ENCODE results near the gene EXOC2. TPM values are rescaled to one million over a fixed set of nuclear protein-coding genes. Genes with fewer than 3 reads are reported as not detected.

Gene EXOC2
- total and polyA plus RNA-seq, 10 of the 15 experiments (the other 5 are each of a cell fraction or from before 2014, with no cell fraction given) = 8.7 to 32.8 (median 20.7) TPM

DNA sequence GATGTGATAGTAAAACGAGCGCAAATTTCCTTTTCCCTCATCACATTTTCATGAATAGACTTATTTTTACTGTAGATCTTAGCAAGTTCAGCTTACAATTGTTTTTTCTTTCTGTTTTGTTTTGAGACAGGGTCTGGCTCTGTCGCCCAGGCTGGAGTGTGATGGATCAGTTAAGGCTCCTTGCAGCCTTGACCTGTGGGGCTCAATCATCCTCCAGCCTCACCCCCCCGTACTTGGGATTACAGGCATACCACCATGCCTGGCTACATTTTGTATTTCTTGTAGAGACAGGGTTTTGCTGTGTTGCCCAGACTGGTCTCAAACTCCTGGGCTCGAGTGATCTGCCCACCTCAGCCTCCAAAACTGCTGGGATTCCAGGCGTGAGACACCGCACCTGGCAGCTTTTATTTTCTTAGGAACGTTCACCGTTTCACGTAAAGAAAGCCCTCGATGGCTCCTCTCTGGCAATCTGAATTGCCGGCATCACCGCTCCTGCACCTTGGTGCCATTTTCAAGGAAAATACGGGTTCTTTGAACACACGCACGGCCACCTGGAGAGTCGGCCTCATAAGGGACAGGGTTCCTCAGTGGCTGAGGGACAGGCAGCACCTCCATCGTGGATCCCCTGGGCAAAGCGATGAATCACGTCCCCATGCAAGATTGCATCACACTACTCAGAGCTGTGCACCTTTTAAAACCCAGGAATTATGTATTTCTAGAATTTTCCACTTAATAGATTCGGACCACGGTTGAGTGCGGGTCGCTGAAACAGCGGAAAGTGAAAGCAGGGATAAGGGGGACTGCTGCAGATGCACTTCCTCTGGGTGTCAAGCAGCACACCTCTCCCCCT is 222.7 kb downstream of the EXOC2 start:
- 48% methylated on average over 24 of the region's 25 CpGs for WGBS (ENCODE audit: insufficient coverage, insufficient replicate concordance, low lambda C conversion rate, missing lambda C conversion rate)
- FAIRE-seq = no peak
- ChIA-PET RAD21 (ENCODE audit: unreplicated experiment) (no interaction called here), POLR2A (interaction anchor here (1.1 kb wide), 1 partner anchor 14 kb away, joined by 3 read pairs; no protein-coding TSS in a partner anchor), CTCF (no interaction called here), SMC1A (ENCODE audit: uncharacterized antibody, unreplicated experiment) (interaction anchor here (1.1 kb wide), 1 partner anchor 35 kb away, joined by 3 read pairs; no protein-coding TSS in a partner anchor)
- Histone ChIP-seq H3K4me1 (ENCODE audit: control insufficient read depth, insufficient read depth, low read length) (peaks cover 34% of the 10 kb centered on the region), H4K20me1 (ENCODE audit: control insufficient read depth, insufficient read depth) (no peaks in the 10 kb centered on the region), H3K27me3 (replicated peaks in 1 of 2; ENCODE audit: control insufficient read depth in 2 of 2, insufficient read depth in 2 of 2, low read length in 1 of 2) (peaks cover 0 to 2% of the 10 kb centered on the region in 2 experiments; a peak in 1 of 4 replicates), H2AFZ (ENCODE audit: control insufficient read depth, low read depth, low read length) (no peak overlapping the region), H3K36me3 (ENCODE audit: control insufficient read depth in 2 of 2, insufficient read depth in 2 of 2, low read length in 1 of 2) (no peaks in the 10 kb centered on the region), H3K9me3 (replicated peaks; ENCODE audit: control insufficient read depth, insufficient read depth, low read length) (no peaks in the 10 kb centered on the region), H3K79me2 (ENCODE audit: control insufficient read depth, insufficient read depth, low read length) (no peaks in the 10 kb centered on the region), H3K4me2 (ENCODE audit: control insufficient read depth, insufficient read depth) (peak overlapping the region; percentile 34), H3K4me3 (no peak overlapping the region), H3K27ac (ENCODE audit: control insufficient read depth, insufficient read depth) (no peak overlapping the region), H3K9ac (ENCODE audit: control insufficient read depth, insufficient read depth, low read length) (no peak overlapping the region)
- intact Hi-C loops (cut with micrococcal nuclease; ENCODE audit: unreplicated experiment) (loop anchor here (5.0 kb wide), 1 partner anchor 38 kb away; no protein-coding TSS in a partner anchor), in situ Hi-C loops (cut with MboI) (no loop called here)
- no peak for TF ChIP-seq IKZF1 (conservative IDR thresholded peaks at IDR 0.05)
- TF ChIP-seq JUNB (IDR thresholded peaks at IDR 0.05) = no peak
- no TSS peak for BruUV-seq (replicated peaks)
- no peak for DNase-seq (ENCODE audit: low read depth, low spot score)
- ATAC-seq = no peak

DNA sequence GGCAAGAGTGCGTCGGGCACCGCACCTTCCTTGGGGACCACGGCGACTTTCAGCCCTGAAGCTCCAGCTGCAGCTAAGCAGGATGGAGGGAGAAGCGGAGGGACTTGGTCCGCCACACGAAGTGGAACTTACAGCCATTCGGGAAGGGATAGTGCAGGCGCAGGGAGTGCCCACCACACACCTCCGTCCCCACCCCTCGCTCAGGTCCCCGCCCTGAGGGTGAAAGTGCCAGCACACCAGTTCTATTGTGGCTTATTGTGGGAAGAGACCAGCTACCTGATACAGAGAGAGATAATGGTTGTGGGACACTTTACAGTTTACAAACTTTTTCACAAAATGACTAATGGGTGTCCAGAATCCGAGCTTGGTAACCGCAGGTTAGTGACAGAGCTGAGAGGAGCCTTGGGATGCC is 225.3 kb downstream of the EXOC2 start:
- CTCF ChIA-PET = interaction anchor here (0.7 to 1.2 kb wide), 2 partner anchors 29 to 279 kb away, joined by 3 to 4 read pairs; no protein-coding TSS in a partner anchor
- no peak for DNase-seq (ENCODE audit: low read depth, low spot score)
- intact Hi-C loops (cut with micrococcal nuclease; ENCODE audit: unreplicated experiment) = no loop called here

More for the DNA sequence above, 225.3 kb downstream of the EXOC2 start:
- H3K36me3 ChIP-seq (ENCODE audit: control insufficient read depth in 2 of 2, insufficient read depth in 2 of 2, low read length in 1 of 2) = no peaks in the 10 kb centered on the region
- no peak overlapping the region for H3K4me2 ChIP-seq (ENCODE audit: control insufficient read depth, insufficient read depth)
- no peak for FAIRE-seq
- ATAC-seq = peak; percentile 40
- no peak overlapping the region for H3K4me3 ChIP-seq
- H3K4me1 ChIP-seq (ENCODE audit: control insufficient read depth, insufficient read depth, low read length) = peaks cover 18% of the 10 kb centered on the region
- ChIA-PET RAD21 (ENCODE audit: unreplicated experiment) (no interaction called here), POLR2A (interaction anchor here (0.8 kb wide), 1 partner anchor 103 kb away, joined by 5 read pairs; no protein-coding TSS in a partner anchor), SMC1A (ENCODE audit: uncharacterized antibody, unreplicated experiment) (interaction anchor here (1.2 to 1.7 kb wide), 2 partner anchors 34 to 70 kb away, joined by 3 read pairs; no protein-coding TSS in a partner anchor)
- WGBS (ENCODE audit: insufficient coverage, insufficient replicate concordance, low lambda C conversion rate, missing lambda C conversion rate) = 73% methylated on average over 10 of the region's 15 CpGs
- H3K27me3 ChIP-seq (replicated peaks in 1 of 2; ENCODE audit: control insufficient read depth in 2 of 2, insufficient read depth in 2 of 2, low read length in 1 of 2) = peaks cover 2 to 6% of the 10 kb centered on the region in 2 experiments; a peak in 3 of 4 replicates
- no peak overlapping the region for H3K27ac ChIP-seq (ENCODE audit: control insufficient read depth, insufficient read depth)
- H4K20me1 ChIP-seq (ENCODE audit: control insufficient read depth, insufficient read depth) = no peaks in the 10 kb centered on the region
- H3K79me2 ChIP-seq (ENCODE audit: control insufficient read depth, insufficient read depth, low read length) = no peaks in the 10 kb centered on the region
- in situ Hi-C loops (cut with MboI) = no loop called here
- BruUV-seq (replicated peaks) = no TSS peak
- TF ChIP-seq JUNB (IDR thresholded peaks at IDR 0.05) (peak; percentile 45; the same call in 1 of the 2 replicates), GATAD2B (conservative IDR thresholded peaks at IDR 0.05; ENCODE audit: low read depth) (no peak), RUNX3 (IDR thresholded peaks at IDR 0.05; ENCODE audit: low read length) (peak; percentile 69), NKRF (conservative IDR thresholded peaks at IDR 0.05) (no peak), SREBF2 (IDR thresholded peaks at IDR 0.05; ENCODE audit: low read length) (no peak), IRF4 (IDR thresholded peaks at IDR 0.05; ENCODE audit: low read depth, low read length) (no peak)
- no peak overlapping the region for H3K9ac ChIP-seq (ENCODE audit: control insufficient read depth, insufficient read depth, low read length)
- H2AFZ ChIP-seq (ENCODE audit: control insufficient read depth, low read depth, low read length) = no peak overlapping the region
- no peaks in the 10 kb centered on the region for H3K9me3 ChIP-seq (replicated peaks; ENCODE audit: control insufficient read depth, insufficient read depth, low read length)
